ENCODE results near the gene TXNL4A.

Gene TXNL4A

GRCh38 chr18:79939096-79939495, 49.3 kb downstream of the TXNL4A start:
- TF ChIP-seq REST (IDR thresholded peaks at IDR 0.05; ENCODE audit: low read depth), result no peak
- TF ChIP-seq NFIC (IDR thresholded peaks at IDR 0.05), result no peak
- no peak for TF ChIP-seq RAD21 (IDR thresholded peaks at IDR 0.05; ENCODE audit: low read depth)
- TF ChIP-seq TAF1 (IDR thresholded peaks at IDR 0.05; ENCODE audit: low read depth), result no peak
- no peak for TF ChIP-seq ZBTB7A (IDR thresholded peaks at IDR 0.05; ENCODE audit: low read depth)
- TF ChIP-seq CEBPB (IDR thresholded peaks at IDR 0.05), result no peak
- no peak for TF ChIP-seq YY1 (IDR thresholded peaks at IDR 0.05; ENCODE audit: low read depth)
- TF ChIP-seq MAX (IDR thresholded peaks at IDR 0.05), result no peak
- TF ChIP-seq EP300 (IDR thresholded peaks at IDR 0.05; ENCODE audit: borderline replicate concordance), result no peak
- TF ChIP-seq CREB1 (IDR thresholded peaks at IDR 0.05; ENCODE audit: low read depth), result no peak
- TF ChIP-seq USF1 (IDR thresholded peaks at IDR 0.05), result no peak
- no peak for TF ChIP-seq EGR1 (IDR thresholded peaks at IDR 0.05)
- TF ChIP-seq FOXM1 (IDR thresholded peaks at IDR 0.05; ENCODE audit: borderline replicate concordance, low read depth), result no peak
- no peak for TF ChIP-seq TEAD4 (IDR thresholded peaks at IDR 0.05)

GRCh38 chr18:79938196-79938595, 50.2 kb downstream of the TXNL4A start:
- TF ChIP-seq REST (IDR thresholded peaks at IDR 0.05; ENCODE audit: low read depth), result no peak
- no peak for TF ChIP-seq CREB1 (IDR thresholded peaks at IDR 0.05; ENCODE audit: low read depth)
- TF ChIP-seq TAF1 (IDR thresholded peaks at IDR 0.05; ENCODE audit: low read depth), result no peak
- TF ChIP-seq ZBTB7A (IDR thresholded peaks at IDR 0.05; ENCODE audit: low read depth), result no peak
- TF ChIP-seq NFIC (IDR thresholded peaks at IDR 0.05), result no peak
- TF ChIP-seq FOXM1 (IDR thresholded peaks at IDR 0.05; ENCODE audit: borderline replicate concordance, low read depth), result no peak
- no peak for TF ChIP-seq USF1 (IDR thresholded peaks at IDR 0.05)
- TF ChIP-seq CEBPB (IDR thresholded peaks at IDR 0.05), result no peak
- no peak for TF ChIP-seq RAD21 (IDR thresholded peaks at IDR 0.05; ENCODE audit: low read depth)
- TF ChIP-seq TCF12 (IDR thresholded peaks at IDR 0.05; ENCODE audit: low read depth), result no peak
- no peak for TF ChIP-seq MAX (IDR thresholded peaks at IDR 0.05)
- TF ChIP-seq YY1 (IDR thresholded peaks at IDR 0.05; ENCODE audit: low read depth), result no peak
- TF ChIP-seq EP300 (IDR thresholded peaks at IDR 0.05; ENCODE audit: borderline replicate concordance), result no peak
- TF ChIP-seq EGR1 (IDR thresholded peaks at IDR 0.05), result no peak
- TF ChIP-seq TEAD4 (IDR thresholded peaks at IDR 0.05), result no peak

GRCh38 chr18:79937103-79937860, 51.1 kb downstream of the TXNL4A start:
- TF ChIP-seq MAX (IDR thresholded peaks at IDR 0.05) (no peak), REST (IDR thresholded peaks at IDR 0.05; ENCODE audit: low read depth) (no peak)

- TF ChIP-seq CEBPB (IDR thresholded peaks at IDR 0.05), result no peak
- TF ChIP-seq MAX (IDR thresholded peaks at IDR 0.05), result no peak
- TF ChIP-seq EGR1 (IDR thresholded peaks at IDR 0.05), result no peak
- no peak for TF ChIP-seq RAD21 (IDR thresholded peaks at IDR 0.05; ENCODE audit: low read depth)
- TF ChIP-seq ZBTB7A (IDR thresholded peaks at IDR 0.05; ENCODE audit: low read depth), result no peak
- no peak for TF ChIP-seq NFIC (IDR thresholded peaks at IDR 0.05)
- no peak for TF ChIP-seq TCF12 (IDR thresholded peaks at IDR 0.05; ENCODE audit: low read depth)
- TF ChIP-seq EP300 (IDR thresholded peaks at IDR 0.05; ENCODE audit: borderline replicate concordance), result no peak
- TF ChIP-seq TEAD4 (IDR thresholded peaks at IDR 0.05), result no peak
- TF ChIP-seq FOXM1 (IDR thresholded peaks at IDR 0.05; ENCODE audit: borderline replicate concordance, low read depth), result no peak
- no peak for TF ChIP-seq CREB1 (IDR thresholded peaks at IDR 0.05; ENCODE audit: low read depth)
- TF ChIP-seq YY1 (IDR thresholded peaks at IDR 0.05; ENCODE audit: low read depth), result no peak
- no peak for TF ChIP-seq TAF1 (IDR thresholded peaks at IDR 0.05; ENCODE audit: low read depth)
- TF ChIP-seq USF1 (IDR thresholded peaks at IDR 0.05), result no peak
Measured at GRCh38 chr18:79936641-79937040, 51.7 kb downstream of the TXNL4A start.

All from Ishikawa (cell line).